Inflammatory macrophage (primary cell): ENCODE data around the gene RCOR1.
"Not testable (repeated sequence)": the region's sequence is repeated elsewhere in the genome, so short reads cannot be mapped to it uniquely, and the experiment has no call there.

ENCODE experiments used
- DNase-seq, 2 donors: peaks; one replicate each; pipeline ENCODE4 v3.0.0-alpha.2; 2020 to 2022

RCOR1 gene

GRCh38 chr14:102630881-102631280 is 38.4 kb downstream of the RCOR1 start:
- no peak for DNase-seq

- DNase-seq: no peak
Observed at GRCh38 chr14:102633906-102634595, 41.6 kb downstream of the RCOR1 start.

GRCh38 chr14:102639611-102640010 is 47.2 kb downstream of the RCOR1 start:
- DNase-seq: not testable (repeated sequence)

- DNase-seq: peak in 1 of 2 donors; percentile 15
Observed at GRCh38 chr14:102644523-102644922, 52.1 kb downstream of the RCOR1 start.

- peak; percentile 50 to 60 for DNase-seq
Observed at GRCh38 chr14:102645746-102646440, 53.4 kb downstream of the RCOR1 start.

GRCh38 chr14:102646615-102647014 is 54.2 kb downstream of the RCOR1 start:
- no peak for DNase-seq

GRCh38 chr14:102652194-102652593 is 59.7 kb downstream of the RCOR1 start:
- no peak for DNase-seq

GRCh38 chr14:102654298-102654697 is 61.8 kb downstream of the RCOR1 start:
- DNase-seq: no peak

GRCh38 chr14:102655137-102655536 is 62.7 kb downstream of the RCOR1 start:
- no peak for DNase-seq

GRCh38 chr14:102659797-102660196 is 67.3 kb downstream of the RCOR1 start:
- DNase-seq: peak in 1 of 2 donors; percentile 13

GRCh38 chr14:102661614-102662013 is 69.2 kb downstream of the RCOR1 start:
- DNase-seq: no peak

- DNase-seq: peak in 1 of 2 donors; percentile 3
Observed at GRCh38 chr14:102662636-102663430, 70.4 kb downstream of the RCOR1 start.

GRCh38 chr14:102663440-102663839 is 71.0 kb downstream of the RCOR1 start:
- DNase-seq: no peak

GRCh38 chr14:102665621-102666020 is 73.2 kb downstream of the RCOR1 start:
- no peak for DNase-seq

- no peak for DNase-seq
Observed at GRCh38 chr14:102666635-102667034, 74.2 kb downstream of the RCOR1 start.

GRCh38 chr14:102667703-102668102 is 75.3 kb downstream of the RCOR1 start:
- no peak for DNase-seq

- DNase-seq: no peak
Observed at GRCh38 chr14:102668291-102668873, 75.9 kb downstream of the RCOR1 start.

GRCh38 chr14:102671410-102671809 is 79.0 kb downstream of the RCOR1 start:
- no peak for DNase-seq

- no peak for DNase-seq
Observed at GRCh38 chr14:102672410-102672960, 80.0 kb downstream of the RCOR1 start.

GRCh38 chr14:102675396-102675795 is 82.9 kb downstream of the RCOR1 start:
- DNase-seq: no peak

GRCh38 chr14:102678394-102678793 is 85.9 kb downstream of the RCOR1 start:
- no peak for DNase-seq

- DNase-seq: no peak
Observed at GRCh38 chr14:102683399-102684297, 91.2 kb downstream of the RCOR1 start.
